Panc1 (cell line): ENCODE measurements around the gene DAPK1.

Source experiments
- CTCF ChIP-seq: fragments of 450-650 bp; IDR thresholded peaks from 2 replicates; pipeline ENCODE4 v1.5.1; 2017; ENCODE audit warnings: mild to moderate bottlenecking
- POLR2AphosphoS5 ChIP-seq: IDR thresholded peaks from 2 replicates; pipeline ENCODE4 v1.6.1; 2012; ENCODE audit warnings: mild to moderate bottlenecking, low read depth, low read length, moderate library complexity
- SIN3A ChIP-seq: IDR thresholded peaks from 2 replicates; pipeline ENCODE4 v1.6.1; 2012; ENCODE audit warnings: low read depth, mild to moderate bottlenecking, low read length, moderate library complexity, borderline replicate concordance; ENCODE audit not compliant: insufficient read depth
- TCF7L2 ChIP-seq: IDR thresholded peaks from 2 replicates; pipeline ENCODE4 v1.6.1; 2011; ENCODE audit warnings: mild to moderate bottlenecking, low read depth, low read length, inconsistent platforms
- TF ChIP-seq, protein P1 (sequence below), 2 experiments: IDR thresholded peaks; 2 replicates each; pipeline ENCODE4 v1.6.1; 2011 to 2012; ENCODE audit warnings: low read depth in 2 of 2, control low read depth in 1 of 2, low read length in 1 of 2, mild to moderate bottlenecking in 1 of 2, moderate library complexity in 1 of 2; ENCODE audit not compliant: insufficient read depth in 1 of 2

- no peak for TF ChIP-seq CTCF
- TF ChIP-seq SIN3A = no peak
- TF ChIP-seq, protein P1, sequence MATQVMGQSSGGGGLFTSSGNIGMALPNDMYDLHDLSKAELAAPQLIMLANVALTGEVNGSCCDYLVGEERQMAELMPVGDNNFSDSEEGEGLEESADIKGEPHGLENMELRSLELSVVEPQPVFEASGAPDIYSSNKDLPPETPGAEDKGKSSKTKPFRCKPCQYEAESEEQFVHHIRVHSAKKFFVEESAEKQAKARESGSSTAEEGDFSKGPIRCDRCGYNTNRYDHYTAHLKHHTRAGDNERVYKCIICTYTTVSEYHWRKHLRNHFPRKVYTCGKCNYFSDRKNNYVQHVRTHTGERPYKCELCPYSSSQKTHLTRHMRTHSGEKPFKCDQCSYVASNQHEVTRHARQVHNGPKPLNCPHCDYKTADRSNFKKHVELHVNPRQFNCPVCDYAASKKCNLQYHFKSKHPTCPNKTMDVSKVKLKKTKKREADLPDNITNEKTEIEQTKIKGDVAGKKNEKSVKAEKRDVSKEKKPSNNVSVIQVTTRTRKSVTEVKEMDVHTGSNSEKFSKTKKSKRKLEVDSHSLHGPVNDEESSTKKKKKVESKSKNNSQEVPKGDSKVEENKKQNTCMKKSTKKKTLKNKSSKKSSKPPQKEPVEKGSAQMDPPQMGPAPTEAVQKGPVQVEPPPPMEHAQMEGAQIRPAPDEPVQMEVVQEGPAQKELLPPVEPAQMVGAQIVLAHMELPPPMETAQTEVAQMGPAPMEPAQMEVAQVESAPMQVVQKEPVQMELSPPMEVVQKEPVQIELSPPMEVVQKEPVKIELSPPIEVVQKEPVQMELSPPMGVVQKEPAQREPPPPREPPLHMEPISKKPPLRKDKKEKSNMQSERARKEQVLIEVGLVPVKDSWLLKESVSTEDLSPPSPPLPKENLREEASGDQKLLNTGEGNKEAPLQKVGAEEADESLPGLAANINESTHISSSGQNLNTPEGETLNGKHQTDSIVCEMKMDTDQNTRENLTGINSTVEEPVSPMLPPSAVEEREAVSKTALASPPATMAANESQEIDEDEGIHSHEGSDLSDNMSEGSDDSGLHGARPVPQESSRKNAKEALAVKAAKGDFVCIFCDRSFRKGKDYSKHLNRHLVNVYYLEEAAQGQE (IDR thresholded peaks at IDR 0.05; ENCODE audit: insufficient read depth in 1 of 2, low read depth in 2 of 2, low read length in 1 of 2) = no peak
- TF ChIP-seq POLR2AphosphoS5 = no peak
- TF ChIP-seq TCF7L2 = no peak
These were observed 100.2 kb downstream of the DAPK1 start for GRCh38 chr9:87597710-87598443.
